Coronary artery (tissue), 2 donors: ENCODE data around the gene CD33.
A peak's percentile ranks its signal among the peaks of the same experiment; 100 is the strongest.

Source experiments
- DNase-seq: peaks from one replicate; pipeline ENCODE4 v3.0.0-alpha.2; 2017; ENCODE audit warnings: low spot score
- H3K27ac ChIP-seq, 2 donors: fragments of 200-600 bp; sonication (generic); one replicate each; pipeline ENCODE4 v1.5.1; 2016 to 2019
- H3K4me3 ChIP-seq: fragments of 200-600 bp; sonication (generic); 2 replicates; pipeline ENCODE4 v1.5.1; 2016; ENCODE audit warnings: mild to moderate bottlenecking, moderate library complexity
- CTCF ChIP-seq: fragments of 200-600 bp; sonication (generic); IDR thresholded peaks from one replicate; pipeline ENCODE4 v1.5.1; 2019; ENCODE audit warnings: antibody characterized with exemption

Gene CD33

DNA sequence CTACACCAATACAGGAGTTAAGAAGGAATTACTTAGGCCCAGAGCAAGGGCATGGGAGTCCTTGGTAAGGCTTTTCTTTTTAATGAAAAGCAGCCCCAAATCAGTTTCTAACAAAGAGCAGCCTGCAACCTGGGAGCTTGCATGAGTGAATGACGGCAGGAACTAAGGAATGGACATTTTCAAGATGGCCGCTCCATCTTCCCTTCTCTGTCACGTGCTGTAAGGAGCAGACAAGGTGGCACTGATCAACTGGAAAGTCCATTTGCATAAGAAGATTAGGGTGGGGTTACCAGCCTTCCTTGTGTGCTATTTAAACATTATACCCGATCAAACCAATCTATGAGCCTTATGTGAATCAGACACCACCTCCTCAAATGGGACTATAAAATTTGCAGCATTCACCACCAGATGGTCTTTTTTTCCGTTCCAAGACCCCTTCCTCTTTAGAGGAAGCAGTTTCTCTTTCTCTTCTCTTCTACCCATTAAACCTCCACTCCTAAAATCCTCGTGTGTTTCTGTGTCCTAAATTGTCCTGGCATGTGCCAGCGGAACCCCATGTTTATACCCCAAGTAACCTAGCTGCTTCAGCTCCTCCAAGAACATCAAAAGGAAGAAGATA is 23.2 kb downstream of the CD33 start:
- no peak for TF ChIP-seq CTCF

GRCh38 chr19:51250786-51251467 is 26.0 kb downstream of the CD33 start, which contains the start of gene SIGLECL1:
SIGLECL1 (plus strand) TSS chr19:51251080; CDS start chr19:51264073, 12,993 bp downstream.
- Histone ChIP-seq H3K4me3 (no peak within 1 kb of the TSS), H3K27ac (no peak within 1 kb of the TSS)
- TF ChIP-seq CTCF, result no peak
- DNase-seq, result peak; percentile 35

More for the DNA sequence above, 23.2 kb downstream of the CD33 start:
- no peak overlapping the region for H3K27ac ChIP-seq
- DNase-seq, result no peak
- no peak overlapping the region for H3K4me3 ChIP-seq

GRCh38 chr19:51251468-51251820 is 26.6 kb downstream of the CD33 start:
- Histone ChIP-seq H3K4me3 (no peak overlapping the region), H3K27ac (no peak overlapping the region)
- DNase-seq, result peak; percentile 31
- TF ChIP-seq CTCF, result no peak

DNA sequence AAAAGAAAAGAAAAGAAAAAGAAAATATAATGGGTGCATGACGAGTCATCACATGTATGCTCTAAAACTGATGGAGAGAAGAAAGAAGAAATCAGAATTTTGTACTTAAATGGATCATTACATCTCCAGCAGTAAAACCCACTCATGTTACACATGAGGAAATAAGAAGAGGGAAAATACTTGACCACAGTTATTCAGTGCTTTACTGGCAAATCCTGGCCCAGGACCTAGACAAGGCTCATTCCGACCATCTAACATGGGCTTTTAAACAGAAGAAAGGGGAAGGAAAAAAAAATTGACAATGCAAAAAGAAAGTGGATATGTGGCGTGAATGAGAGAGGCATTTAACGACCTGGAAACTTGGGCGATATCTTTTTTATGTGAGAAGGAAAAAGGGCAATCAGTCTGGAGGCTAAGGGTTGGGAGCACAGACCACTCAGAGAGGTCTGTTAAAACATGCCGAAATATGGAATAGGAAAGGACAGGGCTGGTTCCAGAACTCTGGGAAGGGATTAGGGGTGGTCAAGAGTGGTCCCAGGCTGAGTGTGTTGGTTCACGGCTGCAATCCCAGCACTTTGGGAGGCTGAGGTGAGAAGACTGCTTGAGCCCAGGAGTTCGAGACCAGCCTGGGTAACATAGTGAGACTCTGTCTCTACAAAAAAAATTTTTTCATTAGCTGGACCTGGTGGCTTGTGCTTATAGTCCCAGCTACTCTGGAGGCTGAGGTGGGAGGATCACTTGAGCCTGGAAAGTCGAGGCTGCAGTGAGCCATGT is 27.6 kb downstream of the CD33 start:
- Histone ChIP-seq H3K27ac (no peak overlapping the region), H3K4me3 (no peak overlapping the region)
- no peak for DNase-seq
- no peak for TF ChIP-seq CTCF

- H3K27ac ChIP-seq, result no peak overlapping the region
- no peak for TF ChIP-seq CTCF
- H3K4me3 ChIP-seq, result no peak overlapping the region
- no peak for DNase-seq
Observed at GRCh38 chr19:51253088-51253806, 28.4 kb downstream of the CD33 start.

GRCh38 chr19:51256155-51256625 is 31.3 kb downstream of the CD33 start:
- Histone ChIP-seq H3K27ac (no peak overlapping the region), H3K4me3 (no peak overlapping the region)
- DNase-seq, result no peak
- TF ChIP-seq CTCF, result no peak
